ENCODE measurements around the gene B3GALNT1.

The B3GALNT1 gene

DNA sequence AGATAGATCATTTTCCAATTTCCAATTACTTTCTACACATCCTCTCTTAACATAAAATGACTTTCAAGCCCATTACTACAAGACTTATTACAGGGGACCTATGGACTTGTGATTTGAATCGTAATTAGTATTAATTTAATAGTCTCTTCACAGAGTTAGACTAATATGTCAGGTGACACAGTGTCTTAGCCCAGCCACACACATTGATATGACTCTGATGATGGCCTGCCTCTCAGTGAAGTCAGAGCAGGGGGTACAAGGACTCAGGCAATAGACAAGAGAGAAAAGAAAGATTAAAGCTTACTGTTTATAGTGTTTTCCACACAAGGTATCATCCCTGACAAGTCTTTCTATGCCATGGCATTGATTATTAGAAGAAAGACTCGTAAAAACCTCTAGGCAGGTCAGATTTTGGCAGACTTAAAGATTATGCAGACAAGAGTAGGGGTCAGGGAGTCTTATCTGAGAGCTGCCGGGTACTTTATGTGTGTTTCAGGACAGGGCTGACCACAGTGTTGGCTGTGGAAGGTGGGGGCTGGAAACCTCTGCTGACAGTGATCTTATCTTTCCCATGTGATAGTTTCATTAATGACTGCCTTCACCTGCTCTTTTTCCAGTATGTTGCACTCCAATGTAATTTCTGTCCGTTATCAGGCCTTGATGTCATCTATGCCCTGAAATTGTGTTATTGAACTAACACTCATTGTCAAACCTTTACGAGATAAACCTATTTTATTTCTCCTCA is 50.1 kb downstream of the B3GALNT1 start:
- in situ Hi-C loops (cut with MboI; ENCODE audit: low pct_unique_long_range_greater_than_20kb, low sequenced_read_pairs, unreplicated experiment) = no loop called here
- TF ChIP-seq, protein P1, sequence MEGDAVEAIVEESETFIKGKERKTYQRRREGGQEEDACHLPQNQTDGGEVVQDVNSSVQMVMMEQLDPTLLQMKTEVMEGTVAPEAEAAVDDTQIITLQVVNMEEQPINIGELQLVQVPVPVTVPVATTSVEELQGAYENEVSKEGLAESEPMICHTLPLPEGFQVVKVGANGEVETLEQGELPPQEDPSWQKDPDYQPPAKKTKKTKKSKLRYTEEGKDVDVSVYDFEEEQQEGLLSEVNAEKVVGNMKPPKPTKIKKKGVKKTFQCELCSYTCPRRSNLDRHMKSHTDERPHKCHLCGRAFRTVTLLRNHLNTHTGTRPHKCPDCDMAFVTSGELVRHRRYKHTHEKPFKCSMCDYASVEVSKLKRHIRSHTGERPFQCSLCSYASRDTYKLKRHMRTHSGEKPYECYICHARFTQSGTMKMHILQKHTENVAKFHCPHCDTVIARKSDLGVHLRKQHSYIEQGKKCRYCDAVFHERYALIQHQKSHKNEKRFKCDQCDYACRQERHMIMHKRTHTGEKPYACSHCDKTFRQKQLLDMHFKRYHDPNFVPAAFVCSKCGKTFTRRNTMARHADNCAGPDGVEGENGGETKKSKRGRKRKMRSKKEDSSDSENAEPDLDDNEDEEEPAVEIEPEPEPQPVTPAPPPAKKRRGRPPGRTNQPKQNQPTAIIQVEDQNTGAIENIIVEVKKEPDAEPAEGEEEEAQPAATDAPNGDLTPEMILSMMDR (IDR thresholded peaks at IDR 0.05; ENCODE audit: extremely low read depth, insufficient read depth, missing control alignments) = no peak
- DNase-seq (ENCODE audit: low spot score) = no peak

DNA sequence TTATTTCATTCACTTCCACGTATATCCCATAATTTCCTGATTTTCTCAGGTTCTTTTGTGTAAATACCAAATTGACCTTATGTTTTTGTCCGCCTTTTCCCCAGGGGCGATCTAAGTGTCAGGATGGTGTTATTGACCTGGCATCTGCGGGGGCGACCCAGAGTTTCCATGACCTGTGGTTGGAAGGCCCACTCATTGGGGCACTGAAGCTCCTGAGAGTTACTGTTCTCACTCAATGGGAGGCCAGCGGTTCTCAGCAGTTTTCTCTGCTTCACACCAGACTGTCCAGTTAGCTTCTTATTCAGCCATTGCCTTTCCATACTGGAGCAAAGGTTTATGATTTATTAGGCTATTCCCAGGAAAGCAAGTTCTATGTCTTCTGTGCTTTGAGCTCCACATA is 53.3 kb downstream of the B3GALNT1 start:
- DNase-seq (ENCODE audit: low spot score) = no peak
- TF ChIP-seq, protein P1 (IDR thresholded peaks at IDR 0.05; ENCODE audit: extremely low read depth, insufficient read depth, missing control alignments) = no peak
- in situ Hi-C loops (cut with MboI; ENCODE audit: low pct_unique_long_range_greater_than_20kb, low sequenced_read_pairs, unreplicated experiment) = no loop called here

DNA sequence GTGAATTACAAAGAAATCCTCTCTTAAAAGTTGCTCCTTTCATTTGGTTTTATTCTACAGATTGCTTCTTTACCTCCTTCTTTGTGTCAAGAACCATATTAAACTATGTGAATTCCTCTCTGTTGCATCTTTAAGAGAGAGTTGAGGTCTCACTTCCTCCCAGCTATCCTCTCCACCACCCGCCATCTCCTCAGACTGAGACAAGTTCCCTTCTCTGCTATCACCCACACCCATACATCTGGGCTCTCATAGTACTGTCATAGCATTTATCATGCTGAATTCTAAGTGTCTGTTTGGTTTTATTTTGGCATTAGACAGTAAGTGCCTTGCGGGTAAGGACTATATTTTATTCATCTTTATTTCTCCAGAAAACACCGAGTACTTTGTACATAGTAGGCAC is 54.2 kb downstream of the B3GALNT1 start:
- in situ Hi-C loops (cut with MboI; ENCODE audit: low pct_unique_long_range_greater_than_20kb, low sequenced_read_pairs, unreplicated experiment) = no loop called here
- TF ChIP-seq, protein P1 (IDR thresholded peaks at IDR 0.05; ENCODE audit: extremely low read depth, insufficient read depth, missing control alignments) = no peak
- no peak for DNase-seq (ENCODE audit: low spot score)

DNA sequence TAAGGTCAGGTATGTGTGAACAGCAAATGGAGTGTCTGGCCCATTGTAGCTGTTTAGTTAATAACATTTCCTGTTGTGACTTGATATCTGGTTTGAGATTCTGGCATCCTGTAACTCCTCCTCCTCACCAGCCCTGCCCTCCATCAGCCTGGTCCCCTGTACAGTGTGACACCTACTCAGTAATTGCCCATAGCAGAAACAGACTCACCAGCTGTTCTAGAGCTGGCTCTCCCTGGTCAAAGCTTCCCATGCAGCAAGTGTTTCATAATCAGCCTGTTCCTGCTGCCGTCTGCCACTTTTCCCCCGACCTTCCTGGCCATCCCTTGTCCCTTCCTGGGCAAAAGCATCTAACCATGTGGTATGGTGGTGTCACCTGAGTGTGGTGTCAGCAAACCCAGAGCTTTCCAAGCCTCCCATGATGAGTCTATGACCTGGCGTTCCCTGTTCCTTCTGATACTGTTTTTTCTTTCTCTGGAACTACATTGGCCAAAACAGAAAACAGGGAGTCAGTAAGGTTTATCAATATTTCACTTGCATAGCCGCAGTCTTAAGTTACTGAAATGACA is 55.4 kb downstream of the B3GALNT1 start:
- no peak for DNase-seq (ENCODE audit: low spot score)
- TF ChIP-seq, protein P1 (IDR thresholded peaks at IDR 0.05; ENCODE audit: extremely low read depth, insufficient read depth, missing control alignments) = no peak
- in situ Hi-C loops (cut with MboI; ENCODE audit: low pct_unique_long_range_greater_than_20kb, low sequenced_read_pairs, unreplicated experiment) = no loop called here

DNA sequence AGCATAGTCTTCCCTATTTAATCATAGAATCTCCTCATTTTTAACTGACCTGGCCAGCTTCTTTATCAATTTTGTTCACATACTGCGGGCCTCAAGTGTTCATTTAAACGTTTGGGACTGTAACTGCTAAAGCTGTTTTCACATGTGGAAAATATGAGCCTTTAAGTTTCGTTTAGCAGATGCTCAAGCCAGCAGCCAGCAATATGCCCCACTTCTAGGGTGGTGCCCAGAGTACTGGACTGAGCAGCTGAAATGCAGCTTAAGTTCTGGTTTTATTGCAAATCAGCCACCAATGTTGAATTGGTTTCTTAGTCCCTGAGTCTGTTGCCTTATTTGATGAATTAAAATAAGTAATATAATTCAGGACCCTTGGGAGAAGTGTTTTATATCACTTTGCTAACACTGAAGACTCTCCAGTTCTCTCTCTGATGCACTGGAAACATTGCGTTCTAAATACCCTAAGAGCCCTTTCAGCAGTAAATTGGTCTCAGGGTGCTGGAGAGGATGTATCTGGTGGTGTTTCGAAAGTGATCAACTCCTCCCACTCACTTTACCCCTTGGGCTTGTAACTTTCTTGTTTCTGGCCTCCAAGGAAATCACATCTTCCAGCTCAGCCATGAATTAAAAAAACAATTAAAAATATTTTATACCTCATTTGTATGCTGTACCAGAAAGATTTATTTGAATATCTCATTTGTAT is 61.7 kb downstream of the B3GALNT1 start:
- TF ChIP-seq, protein P1 (IDR thresholded peaks at IDR 0.05; ENCODE audit: extremely low read depth, insufficient read depth, missing control alignments) = no peak
- in situ Hi-C loops (cut with MboI; ENCODE audit: low pct_unique_long_range_greater_than_20kb, low sequenced_read_pairs, unreplicated experiment) = no loop called here
- peak; percentile 40 for DNase-seq (ENCODE audit: low spot score)

DNA sequence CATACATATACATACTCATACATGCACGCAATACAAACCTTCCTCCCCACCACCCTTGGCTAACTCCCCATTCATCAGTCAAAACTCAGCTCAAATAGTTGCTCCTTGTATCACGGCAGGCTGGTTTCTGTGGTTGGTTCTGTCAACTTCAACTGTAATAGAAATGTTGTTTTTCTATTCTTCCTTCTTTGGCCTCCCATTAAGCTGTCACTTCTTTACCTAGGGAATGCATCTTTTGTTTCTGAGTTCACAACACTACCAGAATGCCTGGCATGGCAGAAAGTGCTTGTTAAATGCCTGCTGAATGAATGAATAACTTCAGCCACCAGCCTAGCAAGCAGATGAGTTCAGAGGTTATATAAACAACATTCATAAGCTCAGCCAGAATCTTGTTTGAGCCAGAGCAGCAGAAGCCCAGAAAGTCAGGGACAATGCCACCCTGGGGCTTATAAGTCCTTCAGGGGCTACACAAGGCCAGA is 63.1 kb downstream of the B3GALNT1 start:
- DNase-seq (ENCODE audit: low spot score) = peak; percentile 42
- TF ChIP-seq, protein P1 (IDR thresholded peaks at IDR 0.05; ENCODE audit: extremely low read depth, insufficient read depth, missing control alignments) = no peak
- in situ Hi-C loops (cut with MboI; ENCODE audit: low pct_unique_long_range_greater_than_20kb, low sequenced_read_pairs, unreplicated experiment) = no loop called here

All from GM13977 (cell line).